Adipose tissue (tissue), 3 donors: ENCODE results near the gene KCNQ1. TPM values are rescaled to one million over a fixed set of nuclear protein-coding genes. Genes with fewer than 3 reads are reported as not detected.

Source experiments
- H3K27ac ChIP-seq: one replicate; pipeline ENCODE4 v1.5.1; 2013; ENCODE audit warnings: low read depth, low read length
- WGBS, 3 donors: extraction: QIAGEN DNeasy Blood & Tissue Kit; methylation state at CpG; one replicate each; pipeline ENCODE4 v1.1.7; 2013; 5-methylcytosine and 5-hydroxymethylcytosine counted together
- polyA plus RNA-seq, 3 donors: library from polyadenylated mRNA; stranded (reverse); fragments of 200-250 nt; gene quantifications; one replicate each; pipeline ENCODE4 v1.2.3, GENCODE V29; 2013
- donor health status: healthy with polysubstance abuse.
- donor health status: Bipolar disorder and iron deficiency.
- donor health status: healthy.

Gene KCNQ1
- polyA plus RNA-seq, 3 donors, result 4.8 to 28.1 (median 9.6) TPM

GRCh38 chr11:2721210-2721916, 276.6 kb downstream of the KCNQ1 start:
- WGBS, 3 donors, result 89 to 92% (median 90%) methylated on average over 26 to 27 of the region's 27 CpGs
- H3K27ac ChIP-seq, result no peak overlapping the region

DNA sequence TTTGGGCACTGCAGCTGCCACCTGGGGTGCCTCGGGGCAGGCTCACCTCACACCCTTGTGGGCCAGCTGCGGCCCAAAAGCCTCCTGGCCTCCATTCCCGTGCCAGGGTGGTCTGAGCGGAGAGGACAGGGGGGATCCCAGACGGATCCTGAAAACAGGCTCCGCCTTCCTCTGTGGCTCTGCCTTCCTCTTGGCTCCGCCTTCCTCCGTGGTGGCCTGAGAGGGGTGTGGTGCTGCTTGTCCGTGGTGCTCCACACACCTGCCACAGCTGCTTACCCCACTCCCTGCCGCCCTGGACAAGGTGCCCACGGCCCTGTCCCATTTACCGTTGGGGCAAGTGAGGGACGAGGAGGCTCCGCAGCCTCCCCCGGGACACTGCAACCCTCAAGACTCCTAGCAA, 278.1 kb downstream of the KCNQ1 start:
- WGBS, 3 donors, result 90 to 95% (median 92%) methylated on average over 11 to 15 of the region's 15 CpGs
- no peak overlapping the region for H3K27ac ChIP-seq

DNA sequence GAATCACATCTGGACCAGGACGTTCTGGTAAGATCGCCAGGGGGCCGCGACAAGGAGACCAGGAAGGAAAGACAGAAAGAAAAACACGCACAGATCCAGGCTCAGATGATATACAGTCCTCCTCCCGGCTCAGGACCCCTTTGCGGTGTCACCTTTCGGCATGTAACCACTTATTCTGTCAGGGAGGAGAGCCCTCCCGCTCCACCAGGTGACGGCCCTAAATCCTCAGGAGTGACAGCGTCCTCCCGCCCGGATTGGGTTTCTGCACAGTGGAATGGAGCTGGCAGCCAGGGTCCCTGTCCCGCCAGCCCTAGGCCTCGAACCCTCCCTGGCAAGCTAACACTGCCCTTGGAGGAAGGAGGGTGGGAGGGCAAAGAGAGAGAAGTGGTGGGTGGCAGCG, 279.3 kb downstream of the KCNQ1 start:
- 95 to 97% (median 95%) methylated on average over 16 of the region's 16 CpGs for WGBS, 3 donors

GRCh38 chr11:2724653-2725367, 280.0 kb downstream of the KCNQ1 start:
- 73 to 83% (median 75%) methylated on average over 20 of the region's 20 CpGs for WGBS, 3 donors
- no peak overlapping the region for H3K27ac ChIP-seq

More for the DNA sequence above, 279.3 kb downstream of the KCNQ1 start:
- H3K27ac ChIP-seq, result no peak overlapping the region

GRCh38 chr11:2725368-2726300, 280.8 kb downstream of the KCNQ1 start:
- H3K27ac ChIP-seq, result no peak overlapping the region
- WGBS, 3 donors, result 75 to 82% (median 79%) methylated on average over 27 of the region's 27 CpGs

DNA sequence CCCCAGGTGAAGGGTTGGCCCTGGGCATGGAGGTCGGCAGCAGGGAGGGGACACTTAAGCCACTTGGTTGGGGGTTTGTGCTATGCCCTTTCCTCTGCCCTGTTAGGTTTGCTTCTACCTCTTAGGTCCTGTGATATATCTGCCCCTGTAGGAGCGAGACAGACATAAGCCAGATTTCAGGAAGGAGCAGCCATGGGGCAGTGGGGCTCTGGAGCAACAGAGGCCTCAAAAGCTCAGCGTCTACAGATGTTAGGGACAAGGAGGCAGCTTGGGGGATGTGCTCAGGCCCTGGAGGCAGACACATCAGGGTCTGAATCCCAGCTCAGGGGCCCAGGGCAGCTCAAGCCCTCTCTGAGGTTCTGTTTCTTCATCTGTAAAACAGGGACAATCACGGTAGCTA, 282.2 kb downstream of the KCNQ1 start:
- 92 to 98% (median 95%) methylated on average over 4 of the region's 4 CpGs for WGBS, 3 donors
- H3K27ac ChIP-seq, result no peak overlapping the region

GRCh38 chr11:2728128-2728662, 283.4 kb downstream of the KCNQ1 start:
- H3K27ac ChIP-seq, result no peak overlapping the region
- 62 to 90% (median 90%) methylated on average over 17 of the region's 17 CpGs for WGBS, 3 donors

DNA sequence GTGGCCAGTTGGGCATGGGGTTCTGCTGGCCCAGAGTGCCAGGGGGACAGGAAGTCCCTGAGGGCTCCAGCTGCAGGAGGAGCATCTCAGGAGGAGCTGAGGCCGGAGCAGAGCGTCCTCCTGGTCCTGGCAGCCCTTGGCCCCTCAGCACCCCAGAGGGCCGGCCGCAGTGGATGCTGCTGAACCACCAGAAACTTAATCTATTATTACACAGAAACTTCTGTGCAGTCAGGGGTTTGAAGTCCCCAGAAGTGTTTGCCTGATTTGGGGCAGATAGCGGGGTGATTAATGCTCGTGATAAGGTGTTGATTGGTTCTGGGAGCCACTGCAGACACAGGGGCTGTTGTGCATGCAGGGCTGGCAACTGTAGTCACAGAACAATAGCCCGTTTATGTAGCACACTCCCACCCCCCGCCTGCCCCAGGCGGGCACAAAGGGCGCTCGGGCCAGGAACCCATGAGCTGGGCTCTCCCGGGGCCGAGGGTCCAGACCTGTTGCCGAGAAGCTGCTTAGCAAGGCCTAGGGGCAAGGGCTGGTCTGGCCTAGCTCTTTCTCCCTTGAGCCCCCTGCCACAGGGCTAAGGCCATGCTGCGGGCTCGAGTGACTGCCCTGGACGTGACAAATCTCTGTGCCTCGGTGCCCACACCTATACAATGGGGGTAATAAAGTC, 284.0 kb downstream of the KCNQ1 start:
- no peak overlapping the region for H3K27ac ChIP-seq
- WGBS, 3 donors, result 74 to 96% (median 94%) methylated on average over 16 to 18 of the region's 18 CpGs

DNA sequence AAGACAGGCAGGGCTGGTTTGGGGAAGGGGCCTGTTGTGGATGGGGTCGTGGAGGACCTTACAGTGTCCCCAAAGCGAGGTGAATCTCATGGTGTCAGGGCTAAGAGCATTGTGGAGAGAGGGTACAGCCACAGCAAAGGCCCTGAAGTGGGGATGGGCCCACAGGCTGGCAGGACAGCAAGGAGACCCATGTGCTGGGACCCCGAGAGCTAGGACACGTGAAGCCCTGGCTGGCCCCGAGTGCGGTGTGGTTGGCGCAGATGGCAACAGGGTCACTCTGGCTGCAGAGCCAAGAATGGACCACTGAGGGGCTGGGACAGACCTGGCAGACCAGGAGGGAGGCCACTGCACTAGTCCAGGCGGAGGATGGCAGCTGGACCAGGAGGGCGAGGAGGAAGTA, 285.0 kb downstream of the KCNQ1 start:
- WGBS, 3 donors, result 89 to 96% (median 96%) methylated on average over 9 of the region's 9 CpGs
- no peak overlapping the region for H3K27ac ChIP-seq

DNA sequence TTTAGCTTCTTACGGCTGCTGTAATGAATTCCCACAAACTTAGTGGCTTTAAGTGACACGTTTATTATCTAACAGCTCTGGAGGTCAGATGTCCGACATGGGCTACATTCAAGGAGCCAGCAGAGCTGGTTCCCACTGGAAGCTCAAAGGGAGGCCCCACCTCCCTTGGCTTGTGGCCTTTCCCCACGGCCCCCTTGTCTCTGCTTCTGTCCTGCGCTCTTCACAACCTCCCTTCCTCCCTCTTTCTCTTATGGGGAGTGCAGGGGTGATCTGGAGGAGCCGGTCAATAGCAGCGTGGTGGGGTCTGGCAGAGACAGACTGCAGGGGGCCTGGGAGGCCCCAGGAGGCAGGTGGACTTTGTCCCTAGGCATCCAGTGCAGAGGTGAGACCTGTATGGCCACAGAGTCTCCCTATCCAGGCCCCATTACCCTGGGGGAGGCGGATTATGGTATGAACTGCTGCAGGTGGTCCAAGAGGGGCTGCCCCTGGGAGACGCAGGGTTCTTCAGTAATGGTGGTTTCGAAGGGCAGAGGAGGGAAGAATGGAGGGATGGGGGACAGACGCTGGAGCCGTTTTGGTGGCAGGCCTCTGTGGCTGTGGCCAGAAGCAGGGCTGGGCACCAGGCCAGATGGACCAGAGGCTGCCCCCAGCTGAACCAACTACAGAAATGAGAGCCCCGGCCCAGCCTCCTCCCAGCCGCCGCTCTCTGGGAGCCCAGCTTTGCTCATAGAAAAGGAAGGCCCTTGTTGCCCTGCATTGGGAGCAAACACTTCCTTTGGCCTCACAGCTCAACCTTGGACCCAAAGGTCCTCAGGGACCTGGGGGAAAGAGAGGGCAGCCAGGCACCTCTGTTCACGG, 285.7 kb downstream of the KCNQ1 start:
- no peak overlapping the region for H3K27ac ChIP-seq
- WGBS, 3 donors, result 61 to 83% (median 81%) methylated on average over 16 of the region's 16 CpGs

DNA sequence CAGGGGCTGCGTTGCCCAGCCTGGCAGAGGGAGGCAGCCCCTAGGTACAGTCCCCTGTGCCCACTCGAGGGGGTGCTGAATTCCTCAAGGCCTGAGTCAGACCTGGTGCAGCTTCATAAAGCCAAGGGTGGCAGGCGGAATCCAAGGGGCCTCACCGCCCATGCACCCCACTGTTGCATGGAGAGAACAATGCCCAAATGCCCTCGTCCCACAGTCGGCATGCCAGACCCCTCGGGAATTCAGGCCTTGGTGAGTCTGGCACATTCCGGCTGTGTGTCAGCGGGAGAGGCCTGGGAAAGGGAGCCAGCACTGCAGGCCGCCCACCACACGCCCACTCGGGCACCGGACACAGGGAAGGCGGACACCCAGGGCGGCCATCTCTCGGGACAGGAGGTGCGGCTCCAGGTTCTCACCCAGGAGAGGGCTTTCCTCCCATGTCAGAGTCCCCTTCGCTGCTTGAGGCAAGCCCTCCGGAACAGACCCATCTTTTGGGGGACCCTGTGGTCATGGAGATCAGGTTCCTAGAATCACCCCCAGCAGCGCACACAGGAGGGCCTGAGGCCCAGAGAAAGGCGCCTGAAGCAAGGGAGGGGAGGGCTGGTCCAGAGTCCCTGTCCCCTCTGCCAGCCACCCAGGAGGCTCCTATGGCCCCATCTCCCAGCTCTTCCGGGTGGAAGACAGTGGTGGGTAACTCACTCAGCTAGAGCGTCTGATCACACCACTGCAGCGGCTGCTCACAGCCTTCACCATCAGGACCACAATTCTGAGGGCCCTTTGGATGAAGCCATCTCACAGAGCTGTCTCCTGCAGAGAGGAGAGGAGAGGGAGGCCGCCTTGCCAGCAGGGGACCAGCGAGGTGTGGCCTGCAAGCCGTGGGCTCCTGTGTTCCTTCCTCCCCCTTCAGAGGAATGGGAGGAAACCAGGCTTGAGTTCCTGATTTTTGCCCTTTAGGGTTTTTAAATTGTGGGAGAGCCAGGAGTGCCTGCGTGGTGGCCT, 286.6 kb downstream of the KCNQ1 start:
- no peak overlapping the region for H3K27ac ChIP-seq
- 84 to 88% (median 85%) methylated on average over 28 of the region's 28 CpGs for WGBS, 3 donors

DNA sequence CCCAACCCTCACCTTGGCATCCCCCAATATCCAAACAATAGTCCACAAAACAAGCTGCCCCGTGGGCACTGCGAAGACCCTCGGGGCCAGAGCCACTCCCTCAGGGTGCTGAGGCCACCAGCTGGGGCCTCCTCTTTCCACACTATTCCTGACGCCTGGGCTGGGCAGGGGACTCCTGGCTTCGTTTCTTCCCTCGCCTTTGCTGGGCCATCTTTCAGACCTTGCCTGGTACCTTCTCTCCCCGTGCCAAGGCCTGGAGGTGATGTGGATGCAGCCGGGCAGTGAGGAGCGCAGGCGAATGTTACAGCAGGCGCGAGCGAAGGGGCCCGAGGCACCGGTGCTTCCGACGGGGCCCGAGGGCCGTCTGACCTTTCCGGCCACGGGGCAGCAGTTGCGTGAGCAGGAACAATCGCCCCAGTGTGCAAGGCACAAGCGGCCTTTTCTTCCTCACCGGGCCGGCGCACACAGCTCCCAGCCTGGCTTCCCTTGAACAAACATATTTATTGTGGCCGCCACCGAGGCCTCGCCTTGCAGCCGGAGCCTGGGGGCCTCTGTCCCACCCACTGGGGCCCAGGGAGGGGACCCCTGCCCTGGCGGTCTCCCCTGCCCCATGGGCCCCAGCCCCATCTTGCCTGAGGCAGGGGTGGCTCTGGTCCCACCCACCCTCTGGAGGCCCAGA, 287.6 kb downstream of the KCNQ1 start:
- no peak overlapping the region for H3K27ac ChIP-seq
- WGBS, 3 donors, result 90 to 96% (median 92%) methylated on average over 32 of the region's 32 CpGs

DNA sequence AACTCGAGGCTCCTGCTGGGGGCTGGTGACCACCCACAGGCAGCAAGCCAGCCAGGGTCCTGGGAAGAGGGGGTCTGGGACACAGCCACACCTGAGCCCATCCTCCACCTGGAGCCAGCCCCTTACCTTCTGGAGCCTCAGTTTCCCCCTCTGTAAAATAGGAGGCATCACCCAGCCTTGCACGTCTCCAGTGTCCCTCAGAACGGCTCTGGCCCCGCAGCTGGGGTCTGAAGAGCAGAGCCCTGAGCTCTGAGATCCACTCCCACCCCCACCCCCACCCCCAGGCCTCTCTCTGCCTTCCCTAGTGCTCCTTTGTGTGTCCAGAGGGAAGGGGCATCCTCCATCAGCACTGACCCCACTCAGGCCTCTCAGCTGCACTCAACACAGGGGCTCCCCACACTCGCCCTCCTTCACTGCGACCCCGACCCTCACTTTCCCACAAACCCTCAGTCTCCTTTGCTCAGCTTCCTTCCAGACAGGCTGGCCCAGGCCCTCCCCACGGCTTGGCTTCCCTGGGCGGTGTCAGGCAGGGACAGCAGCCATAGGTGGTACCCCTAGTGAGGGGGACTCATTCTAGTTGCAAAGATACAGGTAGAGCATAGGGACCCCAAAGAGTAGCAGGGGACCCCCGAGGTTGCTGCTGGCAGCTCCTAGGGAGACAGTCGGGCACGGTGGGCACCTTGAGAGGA, 288.3 kb downstream of the KCNQ1 start:
- no peak overlapping the region for H3K27ac ChIP-seq
- 88 to 91% (median 90%) methylated on average over 12 of the region's 12 CpGs for WGBS, 3 donors

- WGBS, 3 donors, result 82 to 94% (median 89%) methylated on average over 31 to 32 of the region's 32 CpGs
- H3K27ac ChIP-seq, result no peak overlapping the region
These were observed 289.6 kb downstream of the KCNQ1 start for GRCh38 chr11:2734181-2735052.
